Measurements from ENCODE around the gene TRPV3.

The TRPV3 gene

DNA sequence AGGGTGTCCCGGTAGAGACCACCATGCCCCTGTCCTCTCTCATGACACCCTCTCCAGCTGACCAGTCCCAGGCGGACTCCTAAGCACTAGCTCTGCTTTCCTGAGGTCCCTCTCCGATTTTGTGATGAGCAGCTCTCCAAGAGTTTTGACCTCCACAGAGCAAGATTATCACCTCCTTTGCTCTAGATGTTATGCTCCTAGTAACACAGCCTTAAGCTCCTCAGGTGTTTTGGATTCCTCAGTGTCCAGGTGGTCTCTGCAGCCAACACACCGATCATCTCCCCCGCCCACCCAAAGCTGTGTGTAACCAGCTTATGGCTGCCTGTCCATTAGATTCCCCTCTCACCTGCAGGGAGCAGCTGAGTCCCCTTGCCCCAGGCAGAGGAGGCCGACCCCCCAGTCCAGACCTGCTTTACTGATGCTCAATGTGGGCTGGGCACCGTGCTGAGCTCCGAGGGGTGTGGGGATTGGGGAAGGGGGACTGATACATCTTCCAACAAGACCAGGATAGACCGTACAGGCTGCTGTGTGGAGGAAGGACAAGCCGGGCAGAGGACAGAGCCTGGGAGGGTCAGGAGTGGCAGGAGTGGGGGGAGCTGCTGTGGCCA is 2.3 kb downstream of the TRPV3 start:
- TF ChIP-seq, protein P1, sequence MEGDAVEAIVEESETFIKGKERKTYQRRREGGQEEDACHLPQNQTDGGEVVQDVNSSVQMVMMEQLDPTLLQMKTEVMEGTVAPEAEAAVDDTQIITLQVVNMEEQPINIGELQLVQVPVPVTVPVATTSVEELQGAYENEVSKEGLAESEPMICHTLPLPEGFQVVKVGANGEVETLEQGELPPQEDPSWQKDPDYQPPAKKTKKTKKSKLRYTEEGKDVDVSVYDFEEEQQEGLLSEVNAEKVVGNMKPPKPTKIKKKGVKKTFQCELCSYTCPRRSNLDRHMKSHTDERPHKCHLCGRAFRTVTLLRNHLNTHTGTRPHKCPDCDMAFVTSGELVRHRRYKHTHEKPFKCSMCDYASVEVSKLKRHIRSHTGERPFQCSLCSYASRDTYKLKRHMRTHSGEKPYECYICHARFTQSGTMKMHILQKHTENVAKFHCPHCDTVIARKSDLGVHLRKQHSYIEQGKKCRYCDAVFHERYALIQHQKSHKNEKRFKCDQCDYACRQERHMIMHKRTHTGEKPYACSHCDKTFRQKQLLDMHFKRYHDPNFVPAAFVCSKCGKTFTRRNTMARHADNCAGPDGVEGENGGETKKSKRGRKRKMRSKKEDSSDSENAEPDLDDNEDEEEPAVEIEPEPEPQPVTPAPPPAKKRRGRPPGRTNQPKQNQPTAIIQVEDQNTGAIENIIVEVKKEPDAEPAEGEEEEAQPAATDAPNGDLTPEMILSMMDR (IDR thresholded peaks at IDR 0.05; ENCODE audit: low read depth, low read length): no peak
- H3K4me3 ChIP-seq (replicated peaks in 1 of 2; ENCODE audit: low read depth in 2 of 2, low read length in 2 of 2): no peak overlapping the region
- DNase-seq (ENCODE audit: low read depth in 2 of 2): no peak

DNA sequence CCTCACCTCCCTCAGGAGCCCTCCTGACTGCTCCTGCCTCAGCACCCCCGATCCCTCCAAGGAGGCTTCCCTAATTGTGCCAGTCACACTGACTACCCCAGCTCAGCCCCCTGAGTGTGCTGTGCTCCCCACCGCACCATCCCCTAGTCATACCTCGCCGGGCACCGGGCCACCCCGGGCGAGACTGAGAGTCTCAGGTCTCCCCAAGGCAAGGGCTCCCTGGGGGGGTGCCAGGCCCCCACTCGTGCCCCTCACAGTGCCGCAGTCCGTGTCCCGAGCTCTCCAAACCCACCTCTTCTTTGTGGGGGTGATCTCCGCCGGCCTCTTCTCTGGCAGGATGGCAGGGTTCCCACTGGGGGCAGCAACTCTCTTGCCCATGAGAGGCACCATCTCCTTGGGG is 3.2 kb downstream of the TRPV3 start:
- no peak for DNase-seq (ENCODE audit: low read depth in 2 of 2)
- TF ChIP-seq, protein P1 (IDR thresholded peaks at IDR 0.05; ENCODE audit: low read depth, low read length): no peak

DNA sequence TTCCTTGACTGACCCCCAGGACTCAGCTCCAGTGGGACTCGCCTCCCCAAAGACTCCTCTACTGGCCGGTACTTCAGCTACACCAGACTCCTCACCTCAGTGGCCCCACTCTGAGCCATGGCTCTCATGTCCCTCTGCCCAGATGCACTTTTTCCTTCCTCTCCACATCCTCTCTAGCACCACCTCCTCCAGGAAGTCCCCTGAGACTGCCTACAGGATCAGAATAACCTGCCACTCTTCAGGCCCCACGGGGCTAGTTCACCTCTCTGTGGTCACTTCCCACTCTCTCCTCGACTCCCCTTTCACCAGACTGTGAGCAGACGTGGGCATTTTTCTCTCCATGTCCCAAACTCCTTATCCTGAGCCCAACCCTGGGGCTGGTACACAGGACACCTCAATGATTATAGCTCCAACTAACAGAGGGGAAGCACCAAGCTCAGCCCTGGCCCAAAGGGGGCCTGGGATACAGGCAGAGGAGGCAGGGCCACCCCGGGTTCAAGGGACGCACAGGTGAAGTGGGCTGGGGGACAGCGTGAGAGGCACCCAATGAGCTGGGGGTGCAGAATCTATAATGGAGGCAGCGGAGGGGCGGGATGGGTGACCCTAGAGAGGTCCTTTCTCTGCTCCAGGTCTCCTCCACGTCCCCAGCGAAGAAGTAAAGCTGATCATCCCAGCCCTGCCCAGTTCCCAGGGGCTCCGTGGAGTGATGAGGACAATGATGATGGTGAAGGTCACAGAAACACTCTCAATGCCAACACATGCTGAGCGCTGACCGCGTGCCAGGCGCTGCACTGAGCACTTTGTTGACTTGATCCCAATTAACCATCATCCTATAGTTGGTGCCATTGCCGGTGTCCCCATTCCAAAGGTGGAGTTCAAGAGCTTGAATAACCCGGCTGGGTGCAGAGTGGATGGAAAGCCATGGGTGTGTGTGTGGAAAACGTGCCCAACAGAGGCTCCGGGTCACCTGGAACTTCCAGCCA is 3.9 kb downstream of the TRPV3 start:
- TF ChIP-seq, protein P1 (IDR thresholded peaks at IDR 0.05; ENCODE audit: low read depth, low read length): no peak
- no peak overlapping the region for H3K4me3 ChIP-seq (replicated peaks in 1 of 2; ENCODE audit: low read depth in 2 of 2, low read length in 2 of 2)
- no peak for DNase-seq (ENCODE audit: low read depth in 2 of 2)

More for the DNA sequence above, 3.2 kb downstream of the TRPV3 start:
- no peak overlapping the region for H3K4me3 ChIP-seq (replicated peaks in 1 of 2; ENCODE audit: low read depth in 2 of 2, low read length in 2 of 2)

GRCh38 chr17:3552916-3553315 is 4.7 kb downstream of the TRPV3 start:
- TF ChIP-seq, protein P1 (IDR thresholded peaks at IDR 0.05; ENCODE audit: low read depth, low read length): no peak
- no peak overlapping the region for H3K4me3 ChIP-seq (replicated peaks in 1 of 2; ENCODE audit: low read depth in 2 of 2, low read length in 2 of 2)
- DNase-seq (ENCODE audit: low read depth in 2 of 2): no peak

DNA sequence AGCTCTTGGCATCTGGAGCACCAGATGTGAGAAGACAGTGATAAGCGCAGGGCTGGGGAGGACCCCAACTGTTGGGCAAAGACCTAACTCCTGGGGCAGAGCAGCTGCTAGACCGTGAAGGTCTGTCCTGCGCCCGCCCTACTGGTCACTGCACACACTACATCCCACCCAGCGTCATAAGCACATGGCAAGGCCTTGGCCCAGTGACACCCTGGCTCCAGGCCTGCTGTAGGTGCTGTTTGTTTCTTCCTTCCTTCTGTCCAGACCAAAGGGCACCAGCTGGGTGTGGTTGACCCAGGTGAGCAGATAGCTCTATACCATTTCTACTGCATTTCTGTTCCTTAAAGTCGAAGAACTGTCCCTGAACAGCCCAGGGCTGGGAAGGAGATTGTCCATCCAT is 6.4 kb downstream of the TRPV3 start:
- no peak for DNase-seq (ENCODE audit: low read depth in 2 of 2)
- TF ChIP-seq, protein P1 (IDR thresholded peaks at IDR 0.05; ENCODE audit: low read depth, low read length): no peak
- H3K4me3 ChIP-seq (replicated peaks in 1 of 2; ENCODE audit: low read depth in 2 of 2, low read length in 2 of 2): no peak overlapping the region

DNA sequence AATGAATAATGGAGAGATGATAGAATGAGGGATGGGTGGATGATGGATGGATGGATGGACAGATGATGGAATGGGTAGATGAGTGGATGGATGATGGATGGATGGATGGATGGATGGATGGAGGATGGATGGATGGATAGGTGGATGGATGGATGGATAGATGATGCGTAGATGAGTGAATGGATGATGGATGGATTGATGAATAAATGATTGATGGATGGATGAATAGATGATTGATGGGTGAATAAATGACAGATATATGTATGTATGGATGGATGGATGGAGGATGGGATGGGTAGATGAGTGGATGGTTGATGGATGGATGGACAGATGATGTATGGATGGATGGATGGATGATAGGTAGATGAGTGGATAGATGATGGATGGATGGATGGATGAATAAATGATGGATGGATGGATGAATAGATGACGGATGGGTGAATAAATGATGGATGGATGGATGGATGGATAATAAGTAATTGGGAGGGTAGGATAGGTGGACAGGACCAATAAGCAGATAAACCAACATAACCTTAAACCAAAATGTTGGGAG is 7.9 kb downstream of the TRPV3 start:
- DNase-seq (ENCODE audit: low read depth in 2 of 2): no peak
- H3K4me3 ChIP-seq (replicated peaks in 1 of 2; ENCODE audit: low read depth in 2 of 2, low read length in 2 of 2): no peak overlapping the region
- TF ChIP-seq, protein P1 (IDR thresholded peaks at IDR 0.05; ENCODE audit: low read depth, low read length): no peak

Measured in cardiac fibroblast (primary cell).